Measurements from ENCODE around the gene STIM2.
"Not testable (repeated sequence)": the region's sequence is repeated elsewhere in the genome, so short reads cannot be mapped to it uniquely, and the experiment has no call there.

DNA sequence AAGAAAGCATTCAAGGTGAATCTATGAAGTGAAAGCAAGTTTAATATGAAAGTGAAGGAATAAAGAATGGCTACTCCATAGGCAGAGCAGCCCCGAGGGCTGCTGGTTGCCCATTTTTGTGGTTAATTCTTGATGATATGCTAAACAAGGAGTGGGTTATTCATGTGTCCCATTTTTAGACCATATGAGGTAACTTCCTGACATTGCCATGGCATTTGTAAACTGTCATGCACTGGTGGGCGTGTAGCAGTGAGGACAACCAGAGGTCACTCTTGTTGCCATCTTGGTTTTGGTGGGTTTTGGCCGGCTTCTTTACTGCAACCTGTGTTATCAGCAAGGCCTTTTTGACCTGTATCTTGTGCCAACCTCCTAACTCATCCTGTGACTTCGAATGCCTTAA lies 49.1 kb upstream of the STIM2 start:
- TF ChIP-seq, protein P1, sequence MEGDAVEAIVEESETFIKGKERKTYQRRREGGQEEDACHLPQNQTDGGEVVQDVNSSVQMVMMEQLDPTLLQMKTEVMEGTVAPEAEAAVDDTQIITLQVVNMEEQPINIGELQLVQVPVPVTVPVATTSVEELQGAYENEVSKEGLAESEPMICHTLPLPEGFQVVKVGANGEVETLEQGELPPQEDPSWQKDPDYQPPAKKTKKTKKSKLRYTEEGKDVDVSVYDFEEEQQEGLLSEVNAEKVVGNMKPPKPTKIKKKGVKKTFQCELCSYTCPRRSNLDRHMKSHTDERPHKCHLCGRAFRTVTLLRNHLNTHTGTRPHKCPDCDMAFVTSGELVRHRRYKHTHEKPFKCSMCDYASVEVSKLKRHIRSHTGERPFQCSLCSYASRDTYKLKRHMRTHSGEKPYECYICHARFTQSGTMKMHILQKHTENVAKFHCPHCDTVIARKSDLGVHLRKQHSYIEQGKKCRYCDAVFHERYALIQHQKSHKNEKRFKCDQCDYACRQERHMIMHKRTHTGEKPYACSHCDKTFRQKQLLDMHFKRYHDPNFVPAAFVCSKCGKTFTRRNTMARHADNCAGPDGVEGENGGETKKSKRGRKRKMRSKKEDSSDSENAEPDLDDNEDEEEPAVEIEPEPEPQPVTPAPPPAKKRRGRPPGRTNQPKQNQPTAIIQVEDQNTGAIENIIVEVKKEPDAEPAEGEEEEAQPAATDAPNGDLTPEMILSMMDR (conservative IDR thresholded peaks at IDR 0.05; ENCODE audit: low read depth, low read length) = not testable (repeated sequence)
- not testable (repeated sequence) for TF ChIP-seq CEBPB (IDR thresholded peaks at IDR 0.05; ENCODE audit: low read depth, low read length)
